ENCODE data around the gene GIMAP6.

GIMAP6 gene

DNA sequence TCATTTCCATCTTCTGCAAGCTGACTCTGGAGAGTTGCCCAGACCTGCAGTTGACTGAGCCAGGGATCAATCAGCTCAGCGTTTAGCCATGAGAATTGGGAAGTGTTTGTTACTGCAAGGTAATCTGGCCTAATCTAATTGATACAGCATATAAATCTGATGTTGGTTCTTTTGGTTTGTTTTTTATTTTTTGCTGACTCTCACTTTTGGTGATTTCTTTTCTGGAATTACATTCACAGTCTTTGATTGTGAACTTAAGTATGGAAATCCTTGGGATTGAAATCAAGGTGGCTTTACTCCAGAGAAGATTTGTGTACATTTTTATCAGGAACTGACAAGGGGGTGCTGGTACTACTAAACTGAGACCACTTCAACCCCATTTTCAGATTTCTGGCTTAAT, 1.7 kb upstream of the GIMAP6 start:
- DNase-seq (ENCODE audit: low read depth), result no peak
- no peak overlapping the region for H3K4me3 ChIP-seq (ENCODE audit: low read length)
- no peak for TF ChIP-seq CTCF (conservative IDR thresholded peaks at IDR 0.05; ENCODE audit: low read depth, low read length)

- H3K4me3 ChIP-seq (ENCODE audit: low read length), result no peak overlapping the region
- no peak for DNase-seq (ENCODE audit: low read depth)
- no peak for TF ChIP-seq CTCF (conservative IDR thresholded peaks at IDR 0.05; ENCODE audit: low read depth, low read length)
Observed at GRCh38 chr7:150631084-150631826, 930 bp downstream of the GIMAP6 start.

GRCh38 chr7:150629347-150629746, 2.8 kb downstream of the GIMAP6 start:
- DNase-seq (ENCODE audit: low read depth), result no peak
- no peak overlapping the region for H3K4me3 ChIP-seq (ENCODE audit: low read length)
- no peak for TF ChIP-seq CTCF (conservative IDR thresholded peaks at IDR 0.05; ENCODE audit: low read depth, low read length)

- TF ChIP-seq CTCF (conservative IDR thresholded peaks at IDR 0.05; ENCODE audit: low read depth, low read length), result no peak
- no peak for DNase-seq (ENCODE audit: low read depth)
- no peak overlapping the region for H3K4me3 ChIP-seq (ENCODE audit: low read length)
Observed at GRCh38 chr7:150627959-150628358, 4.2 kb downstream of the GIMAP6 start.

GRCh38 chr7:150626696-150627095, 5.5 kb downstream of the GIMAP6 start:
- H3K4me3 ChIP-seq (ENCODE audit: low read length), result no peak overlapping the region
- no peak for TF ChIP-seq CTCF (conservative IDR thresholded peaks at IDR 0.05; ENCODE audit: low read depth, low read length)
- DNase-seq (ENCODE audit: low read depth), result no peak

DNA sequence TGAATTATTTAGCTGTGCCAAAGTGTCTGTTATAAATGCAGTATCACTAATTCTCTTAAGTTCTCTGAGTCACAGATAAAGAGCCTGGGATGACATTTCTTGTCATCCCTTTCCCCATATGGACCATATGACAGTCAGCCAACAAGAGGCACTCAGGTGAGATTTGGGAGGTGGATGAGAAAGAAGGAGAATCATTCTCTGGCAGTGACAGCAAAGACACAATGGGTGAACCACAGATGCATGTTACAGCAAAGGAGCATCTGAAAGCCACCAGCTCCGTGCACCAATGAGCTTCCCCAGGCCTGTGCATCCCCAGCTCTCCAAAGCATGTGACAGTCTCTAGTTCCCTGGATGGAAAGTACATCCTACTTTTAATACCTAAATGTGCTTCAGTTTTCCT, 10.8 kb downstream of the GIMAP6 start:
- DNase-seq (ENCODE audit: low read depth), result no peak
- H3K4me3 ChIP-seq (ENCODE audit: low read length), result no peak overlapping the region
- TF ChIP-seq CTCF (conservative IDR thresholded peaks at IDR 0.05; ENCODE audit: low read depth, low read length), result no peak

DNA sequence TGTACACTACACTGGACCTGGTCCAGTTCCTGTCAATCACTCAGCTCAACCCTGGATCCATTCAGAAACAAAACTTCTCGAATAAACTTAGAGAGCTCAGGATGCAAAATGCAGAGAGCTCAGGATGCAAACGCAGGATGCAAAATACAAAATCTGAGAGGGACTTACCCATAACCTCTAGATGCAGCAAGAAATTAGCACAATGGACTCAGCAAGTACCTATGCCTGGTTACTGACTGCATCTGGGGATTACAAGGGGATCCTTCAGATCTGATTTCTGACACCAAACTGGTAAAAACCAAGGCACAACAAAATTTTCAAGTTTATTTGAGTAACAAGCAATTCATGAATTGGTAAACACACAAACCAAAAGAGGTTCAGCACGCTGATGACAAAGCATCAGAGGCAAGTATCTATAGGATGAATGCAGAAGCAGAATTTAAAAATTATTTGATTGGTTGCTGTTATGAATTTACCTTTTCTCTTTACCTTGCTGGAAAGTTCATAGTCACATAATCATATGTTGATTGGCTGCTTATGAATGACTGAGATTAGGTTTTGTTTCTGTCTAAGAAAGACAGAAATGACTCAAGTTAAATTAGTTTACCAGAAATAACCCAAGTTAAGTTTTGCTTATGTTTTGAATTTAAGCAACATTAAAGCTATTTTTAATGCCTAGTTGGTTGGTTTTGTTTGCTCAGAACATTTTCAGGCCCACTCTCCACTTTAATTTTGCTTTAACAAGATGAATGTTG, 11.4 kb downstream of the GIMAP6 start:
- no peak overlapping the region for H3K4me3 ChIP-seq (ENCODE audit: low read length)
- DNase-seq (ENCODE audit: low read depth), result no peak
- TF ChIP-seq CTCF (conservative IDR thresholded peaks at IDR 0.05; ENCODE audit: low read depth, low read length), result no peak

Measured in retinal pigment epithelial cell (primary cell).